Uterus (tissue), 2 donors: ENCODE data around the gene LRP3.
"Not testable (repeated sequence)": the region's sequence is repeated elsewhere in the genome, so short reads cannot be mapped to it uniquely, and the experiment has no call there.

Source experiments
- CTCF ChIP-seq, 4 experiments: fragments of 200-600 bp in 2 of 4; fragments of 450-650 bp in 2 of 4; sonication (generic) in 2 of 4; IDR thresholded peaks; one replicate each; pipeline ENCODE4 v1.5.1; 2016 to 2019; ENCODE audit warnings: antibody characterized with exemption in 4 of 4, mild to moderate bottlenecking in 2 of 4, moderate library complexity in 1 of 4
- POLR2A ChIP-seq, 2 donors: fragments of 450-650 bp; IDR thresholded peaks; one replicate each; pipeline ENCODE4 v1.6.1; 2016; ENCODE audit warnings: antibody characterized with exemption in 2 of 2, mild to moderate bottlenecking in 1 of 2, moderate library complexity in 1 of 2

GRCh38 chr19:33209850-33210230 is 15.7 kb downstream of the LRP3 start:
- not testable (repeated sequence) for TF ChIP-seq CTCF, POLR2A (IDR thresholded peaks at IDR 0.05)
